K562 (cell line): Measurements from ENCODE around the gene ASPDH. TPM values are rescaled to one million over a fixed set of nuclear protein-coding genes. Genes with fewer than 3 reads are reported as not detected.
A peak's percentile ranks its signal among the peaks of the same experiment; 100 is the strongest.

Experiments used
- CC2D1A ChIP-seq: fragments of 450-650 bp; IDR thresholded peaks from 2 replicates; pipeline ENCODE4 v1.6.1; 2017; ENCODE audit warnings: mild to moderate bottlenecking
- CREB1 ChIP-seq, 2 experiments: sonication (generic) in 1 of 2; formaldehyde crosslinking in 1 of 2; IDR thresholded peaks; 2 replicates each; pipeline versions ENCODE4 v1.6.1 to v1.8.0; 2012 to 2022; ENCODE audit warnings: inconsistent platforms in 1 of 2, mild to moderate bottlenecking in 1 of 2, missing genetic modification reagents in 1 of 2, moderate library complexity in 1 of 2
- CREBBP ChIP-seq: IDR thresholded peaks from one replicate; pipeline ENCODE4 v1.6.1; 2012; ENCODE audit warnings: low read depth, mild to moderate bottlenecking, control low read depth, inconsistent platforms, low read length
- E2F3 ChIP-seq: fragments of 250-450 bp; sonication (Bioruptor Pico); IDR thresholded peaks from 2 replicates; pipeline ENCODE4 v1.4.0; 2020; ENCODE audit warnings: mild to moderate bottlenecking
- EWSR1 ChIP-seq: fragments of 450-650 bp; IDR thresholded peaks from 2 replicates; pipeline ENCODE4 v1.6.1; 2018; ENCODE audit warnings: borderline replicate concordance, mild to moderate bottlenecking, low read depth, moderate library complexity; ENCODE audit not compliant: partially characterized antibody
- GABPB2 ChIP-seq: fragments of 250-450 bp; sonication (Bioruptor Pico); conservative IDR thresholded peaks from 2 replicates; pipeline ENCODE4 v1.5.1; 2021; ENCODE audit warnings: mild to moderate bottlenecking
- IRF2 ChIP-seq: sonication (generic); formaldehyde crosslinking; IDR thresholded peaks from 2 replicates; pipeline ENCODE4 v1.8.1; 2022; ENCODE audit warnings: mild to moderate bottlenecking, missing genetic modification reagents
- KLF6 ChIP-seq: fragments of 250-450 bp; sonication (Bioruptor Pico); IDR thresholded peaks from 2 replicates; pipeline ENCODE4 v1.4.0; 2020; ENCODE audit warnings: mild to moderate bottlenecking, moderate library complexity, borderline replicate concordance
- NR4A1 ChIP-seq, 2 experiments: fragments of 250-450 bp in 1 of 2; fragments of 450-650 bp in 1 of 2; sonication (Bioruptor Pico) in 1 of 2; IDR thresholded peaks; 2 replicates each; pipeline versions ENCODE4 v1.4.0 to v1.6.1; 2016 to 2020; ENCODE audit warnings: mild to moderate bottlenecking in 2 of 2, missing compliant biosample characterization in 1 of 2, missing genetic modification characterization in 1 of 2, moderate library complexity in 1 of 2
- PTBP1 ChIP-seq: fragments of 200-400 bp; formaldehyde crosslinking; IDR thresholded peaks from 2 replicates; pipeline ENCODE4 v1.6.1; 2017; ENCODE audit warnings: low read depth, low read length
- RUNX1 ChIP-seq: sonication (generic); IDR thresholded peaks from 2 replicates; pipeline ENCODE4 v1.6.1; 2016; ENCODE audit warnings: antibody characterized with exemption, low read depth
- SMAD3 ChIP-seq: fragments of 450-650 bp; formaldehyde crosslinking; conservative IDR thresholded peaks from 2 replicates; pipeline ENCODE4 v1.4.0; 2020; ENCODE audit warnings: mild to moderate bottlenecking
- XRCC3 ChIP-seq: fragments of 450-650 bp; IDR thresholded peaks from 2 replicates; pipeline ENCODE4 v1.6.1; 2017; ENCODE audit warnings: mild to moderate bottlenecking, moderate library complexity
- YY1 ChIP-seq, 3 experiments: IDR thresholded peaks; 2 replicates each; pipeline ENCODE4 v1.6.1; 2011; ENCODE audit warnings: low read length in 2 of 3, mild to moderate bottlenecking in 2 of 3, moderate library complexity in 2 of 3, borderline replicate concordance in 1 of 3, control low read depth in 1 of 3, low read depth in 1 of 3; ENCODE audit not compliant: insufficient read depth in 3 of 3, insufficient replicate concordance in 2 of 3, control insufficient read depth in 1 of 3, insufficient read length in 1 of 3; ENCODE audit errors: extremely low read depth in 1 of 3
- ZBTB8A ChIP-seq: fragments of 450-650 bp; IDR thresholded peaks from 2 replicates; pipeline ENCODE4 v1.6.1; 2018; ENCODE audit warnings: mild to moderate bottlenecking, moderate library complexity; ENCODE audit not compliant: partially characterized antibody
- ZNF274 ChIP-seq: IDR thresholded peaks from 2 replicates; pipeline ENCODE4 v1.6.1; 2011; ENCODE audit warnings: low read depth, mild to moderate bottlenecking, low read length, moderate library complexity, borderline replicate concordance
- polyA plus RNA-seq, 8 experiments: library from polyadenylated mRNA; depleted of rRNA in 4 of 8; stranded (reverse) in 5 of 8; unstranded in 3 of 8; fragments of >200 nt; fragmentation: Nextera tagmentation in 2 of 8; fragmentation: Illumina TruSeq in 1 of 8; extraction: Ambion mirVana in 2 of 8; extraction: Trizol in 1 of 8; gene quantifications; 2 replicates each; pipeline versions ENCODE4 v1.2.1 to v1.2.3, GENCODE V29; 2011 to 2014; ENCODE audit warnings: inconsistent platforms in 1 of 8, missing spikeins in 1 of 8
- total RNA-seq, 7 experiments: library from RNA; depleted of rRNA in 6 of 7; stranded (reverse); fragments of >200 nt in 6 of 7; fragmentation: Illumina TruSeq in 2 of 7; extraction: Trizol in 2 of 7; gene quantifications; 2 replicates each; pipeline versions ENCODE4 v1.2.1 to v1.2.3, GENCODE V29; 2011 to 2021; ENCODE audit warnings: low replicate concordance in 1 of 7
- TF ChIP-seq, protein P1 (sequence below): fragments of 250-450 bp; sonication (Bioruptor Pico); IDR thresholded peaks from 2 replicates; pipeline ENCODE4 v1.9.0; 2021; ENCODE audit warnings: mild to moderate bottlenecking, inconsistent platforms

Gene ASPDH
- total and polyA plus RNA-seq, 9 of the 15 experiments (the other 6 are each of a cell fraction or from before 2014, with no cell fraction given): not detected

DNA sequence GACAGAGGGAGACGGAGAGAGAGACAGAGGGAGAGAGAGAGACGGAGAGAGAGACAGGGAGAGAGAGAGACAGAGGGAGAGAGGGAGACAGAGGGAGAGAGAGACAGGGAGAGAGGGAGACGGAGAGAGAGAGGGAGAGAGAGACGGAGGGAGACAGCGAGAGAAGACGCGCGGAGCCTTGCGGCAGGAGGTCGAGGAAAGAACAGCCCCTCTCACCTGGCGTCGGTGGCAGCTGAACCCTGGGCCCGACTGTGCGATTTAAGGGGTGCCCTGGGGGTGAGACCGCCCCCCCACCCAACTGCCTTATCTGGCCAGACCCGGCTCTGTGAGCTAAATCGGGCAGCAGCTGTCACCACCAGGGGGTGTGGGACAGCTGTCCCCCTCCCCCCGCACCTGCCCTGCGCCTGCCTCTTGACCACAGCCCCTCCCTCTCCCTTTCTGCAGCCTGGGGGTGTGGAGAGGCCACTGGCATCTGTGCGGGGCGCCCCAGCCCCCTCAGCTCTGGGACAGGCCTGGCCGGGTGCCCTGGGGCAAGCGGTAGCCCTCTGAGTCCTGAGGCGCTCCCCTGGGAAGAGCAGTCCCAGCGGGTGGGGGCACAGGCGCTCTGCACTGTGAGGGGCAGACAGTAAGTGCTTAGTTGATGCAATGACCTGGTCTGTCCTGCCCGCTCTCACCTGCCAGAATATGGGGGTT, 13.5 kb downstream of the ASPDH start (continued):
- TF ChIP-seq GABPB2: no peak
- no peak for TF ChIP-seq E2F3 (CRISPR knock-in tag)
- TF ChIP-seq EWSR1: no peak
- TF ChIP-seq CREBBP: no peak
- TF ChIP-seq CC2D1A: no peak; the same call in 1 of the 2 replicates
- TF ChIP-seq SMAD3 (CRISPR knock-in tag): no peak
- TF ChIP-seq NR4A1 (CRISPR knock-in tag; IDR thresholded peaks at IDR 0.05): no peak
- no peak for TF ChIP-seq NR4A1 (tag; IDR thresholded peaks at IDR 0.05)
- TF ChIP-seq ZBTB8A: no peak
- no peak for TF ChIP-seq RUNX1
- no peak for TF ChIP-seq ZNF274
- no peak for TF ChIP-seq IRF2 (CRISPR knock-in tag)
- TF ChIP-seq, protein P1, sequence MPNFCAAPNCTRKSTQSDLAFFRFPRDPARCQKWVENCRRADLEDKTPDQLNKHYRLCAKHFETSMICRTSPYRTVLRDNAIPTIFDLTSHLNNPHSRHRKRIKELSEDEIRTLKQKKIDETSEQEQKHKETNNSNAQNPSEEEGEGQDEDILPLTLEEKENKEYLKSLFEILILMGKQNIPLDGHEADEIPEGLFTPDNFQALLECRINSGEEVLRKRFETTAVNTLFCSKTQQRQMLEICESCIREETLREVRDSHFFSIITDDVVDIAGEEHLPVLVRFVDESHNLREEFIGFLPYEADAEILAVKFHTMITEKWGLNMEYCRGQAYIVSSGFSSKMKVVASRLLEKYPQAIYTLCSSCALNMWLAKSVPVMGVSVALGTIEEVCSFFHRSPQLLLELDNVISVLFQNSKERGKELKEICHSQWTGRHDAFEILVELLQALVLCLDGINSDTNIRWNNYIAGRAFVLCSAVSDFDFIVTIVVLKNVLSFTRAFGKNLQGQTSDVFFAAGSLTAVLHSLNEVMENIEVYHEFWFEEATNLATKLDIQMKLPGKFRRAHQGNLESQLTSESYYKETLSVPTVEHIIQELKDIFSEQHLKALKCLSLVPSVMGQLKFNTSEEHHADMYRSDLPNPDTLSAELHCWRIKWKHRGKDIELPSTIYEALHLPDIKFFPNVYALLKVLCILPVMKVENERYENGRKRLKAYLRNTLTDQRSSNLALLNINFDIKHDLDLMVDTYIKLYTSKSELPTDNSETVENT (CRISPR knock-in tag): no peak
- TF ChIP-seq CREB1 (IDR thresholded peaks at IDR 0.05): no peak
- 0 out of 2 replicates have a peak, but pooled peaks have one; percentile 52 for TF ChIP-seq CREB1 (CRISPR knock-in tag; IDR thresholded peaks at IDR 0.05)
- no peak for TF ChIP-seq YY1 (IDR thresholded peaks at IDR 0.05; ENCODE audit: borderline replicate concordance in 1 of 3, control insufficient read depth in 1 of 3, extremely low read depth in 1 of 3, insufficient read depth in 3 of 3, insufficient read length in 1 of 3, insufficient replicate concordance in 2 of 3, low read depth in 1 of 3, low read length in 2 of 3)
- no peak for TF ChIP-seq PTBP1
- TF ChIP-seq XRCC3: no peak
- no peak for TF ChIP-seq KLF6 (CRISPR knock-in tag)
